DOHH2 (cell line): Measurements from ENCODE around the gene BASP1.
"Not testable (repeated sequence)": the region's sequence is repeated elsewhere in the genome, so short reads cannot be mapped to it uniquely, and the experiment has no call there.

ENCODE experiments used
- CTCF ChIP-seq: fragments of 200-600 bp; sonication (generic); IDR thresholded peaks from one replicate; pipeline ENCODE4 v1.5.1; 2014; ENCODE audit warnings: antibody characterized with exemption, mild to moderate bottlenecking, low read depth, low read length; ENCODE audit not compliant: poor library complexity, severe bottlenecking
- EZH2phosphoT487 ChIP-seq: fragments of 200-600 bp; sonication (generic); IDR thresholded peaks from 2 replicates; pipeline ENCODE4 v1.6.1; 2017; ENCODE audit warnings: borderline replicate concordance, mild to moderate bottlenecking, antibody characterized with exemption, low read length, moderate library complexity, mixed read lengths

- not testable (repeated sequence) for TF ChIP-seq CTCF, EZH2phosphoT487
Measured at GRCh38 chr5:17319095-17319494, 101.7 kb downstream of the BASP1 start.
